Measurements from ENCODE around the gene ADI1.
A peak's percentile ranks its signal among the peaks of the same experiment; 100 is the strongest.

Gene ADI1

GRCh38 chr2:3460156-3460555, 59.2 kb downstream of the ADI1 start:
- peak; percentile 24 for DNase-seq (ENCODE audit: low spot score)
- no peak for TF ChIP-seq CTCF (IDR thresholded peaks at IDR 0.05; ENCODE audit: poor library complexity, severe bottlenecking)
- no peak overlapping the region for H3K4me3 ChIP-seq (ENCODE audit: severe bottlenecking)

GRCh38 chr2:3459185-3460015, 59.9 kb downstream of the ADI1 start:
- Histone ChIP-seq H3K4me1 (ENCODE audit: insufficient read depth, poor library complexity, severe bottlenecking) (no peaks in the 10 kb centered on the region), H3K4me3 (ENCODE audit: severe bottlenecking) (no peak overlapping the region), H3K27me3 (ENCODE audit: insufficient read depth, poor library complexity, severe bottlenecking) (no peaks in the 10 kb centered on the region), H3K9me3 (ENCODE audit: severe bottlenecking) (no peaks in the 10 kb centered on the region), H3K36me3 (ENCODE audit: low read depth) (peaks cover 7% of the 10 kb centered on the region), H3K27ac (ENCODE audit: poor library complexity, severe bottlenecking) (no peak overlapping the region)
- DNase-seq (ENCODE audit: low spot score), result peak; percentile 59
- no peak for ATAC-seq (ENCODE audit: low read depth)
- TF ChIP-seq CTCF (IDR thresholded peaks at IDR 0.05; ENCODE audit: poor library complexity, severe bottlenecking), result no peak

More at GRCh38 chr2:3460156-3460555, 59.2 kb downstream of the ADI1 start:
- Histone ChIP-seq H3K27me3 (ENCODE audit: insufficient read depth, poor library complexity, severe bottlenecking) (no peaks in the 10 kb centered on the region), H3K36me3 (ENCODE audit: low read depth) (peaks cover 7% of the 10 kb centered on the region), H3K4me1 (ENCODE audit: insufficient read depth, poor library complexity, severe bottlenecking) (no peaks in the 10 kb centered on the region), H3K27ac (ENCODE audit: poor library complexity, severe bottlenecking) (no peak overlapping the region), H3K9me3 (ENCODE audit: severe bottlenecking) (no peaks in the 10 kb centered on the region)
- ATAC-seq (ENCODE audit: low read depth), result no peak

- no peak for TF ChIP-seq CTCF (IDR thresholded peaks at IDR 0.05; ENCODE audit: poor library complexity, severe bottlenecking)
- DNase-seq (ENCODE audit: low spot score) (no peak), ATAC-seq (ENCODE audit: low read depth) (no peak)
- no peaks in the 10 kb centered on the region for H3K9me3 ChIP-seq (ENCODE audit: severe bottlenecking)
- no peaks in the 10 kb centered on the region for H3K27me3 ChIP-seq (ENCODE audit: insufficient read depth, poor library complexity, severe bottlenecking)
- H3K4me3 ChIP-seq (ENCODE audit: severe bottlenecking), result no peak overlapping the region
- H3K36me3 ChIP-seq (ENCODE audit: low read depth), result peaks cover 7% of the 10 kb centered on the region
- H3K4me1 ChIP-seq (ENCODE audit: insufficient read depth, poor library complexity, severe bottlenecking), result no peaks in the 10 kb centered on the region
- H3K27ac ChIP-seq (ENCODE audit: poor library complexity, severe bottlenecking), result no peak overlapping the region
Measured at GRCh38 chr2:3458396-3459184, 60.7 kb downstream of the ADI1 start.

GRCh38 chr2:3457524-3458395, 61.6 kb downstream of the ADI1 start:
- TF ChIP-seq CTCF (IDR thresholded peaks at IDR 0.05; ENCODE audit: poor library complexity, severe bottlenecking), result no peak
- peaks cover 7% of the 10 kb centered on the region for H3K36me3 ChIP-seq (ENCODE audit: low read depth)
- ATAC-seq (ENCODE audit: low read depth), result no peak
- peak; percentile 39 for DNase-seq (ENCODE audit: low spot score)
- no peaks in the 10 kb centered on the region for H3K9me3 ChIP-seq (ENCODE audit: severe bottlenecking)
- no peaks in the 10 kb centered on the region for H3K4me1 ChIP-seq (ENCODE audit: insufficient read depth, poor library complexity, severe bottlenecking)
- H3K27me3 ChIP-seq (ENCODE audit: insufficient read depth, poor library complexity, severe bottlenecking), result no peaks in the 10 kb centered on the region
- no peak overlapping the region for H3K4me3 ChIP-seq (ENCODE audit: severe bottlenecking)
- H3K27ac ChIP-seq (ENCODE audit: poor library complexity, severe bottlenecking), result no peak overlapping the region

Data from RWPE2 (cell line).